Gastrocnemius medialis (tissue), 4 donors: ENCODE results near the gene GNAQ.

Experiments used
- CTCF ChIP-seq, 5 experiments: fragments of 450-650 bp in 3 of 5; fragments of 200-600 bp in 2 of 5; sonication (generic) in 2 of 5; IDR thresholded peaks in 4 of 5; conservative IDR thresholded peaks in 1 of 5; 1 replicate in 4 of 5; 2 replicates in 1 of 5; pipeline ENCODE4 v1.5.1; 2016 to 2019; ENCODE audit warnings: antibody characterized with exemption in 5 of 5, mild to moderate bottlenecking in 3 of 5, moderate library complexity in 3 of 5
- POLR2A ChIP-seq, 2 donors: fragments of 450-650 bp; IDR thresholded peaks; one replicate each; pipeline ENCODE4 v1.6.1; 2017; ENCODE audit warnings: antibody characterized with exemption in 2 of 2, mild to moderate bottlenecking in 2 of 2, moderate library complexity in 2 of 2

- no peak for TF ChIP-seq CTCF (IDR thresholded peaks at IDR 0.05 in 4 of 5, conservative IDR thresholded peaks at IDR 0.05 in 1 of 5)
- no peak for TF ChIP-seq POLR2A (IDR thresholded peaks at IDR 0.05)
Observed at GRCh38 chr9:78011049-78011448, 20.6 kb downstream of the GNAQ start.
